SH-SY5Y (cell line): ENCODE results near the gene TNPO3.

Source experiments
- GATA2 ChIP-seq: IDR thresholded peaks from 2 replicates; pipeline ENCODE4 v1.6.1; 2011; ENCODE audit warnings: mild to moderate bottlenecking, low read depth, low read length
- GATA3 ChIP-seq: IDR thresholded peaks from 2 replicates; pipeline ENCODE4 v1.6.1; 2011; ENCODE audit warnings: low read depth, mild to moderate bottlenecking, low read length, moderate library complexity

The TNPO3 gene

DNA sequence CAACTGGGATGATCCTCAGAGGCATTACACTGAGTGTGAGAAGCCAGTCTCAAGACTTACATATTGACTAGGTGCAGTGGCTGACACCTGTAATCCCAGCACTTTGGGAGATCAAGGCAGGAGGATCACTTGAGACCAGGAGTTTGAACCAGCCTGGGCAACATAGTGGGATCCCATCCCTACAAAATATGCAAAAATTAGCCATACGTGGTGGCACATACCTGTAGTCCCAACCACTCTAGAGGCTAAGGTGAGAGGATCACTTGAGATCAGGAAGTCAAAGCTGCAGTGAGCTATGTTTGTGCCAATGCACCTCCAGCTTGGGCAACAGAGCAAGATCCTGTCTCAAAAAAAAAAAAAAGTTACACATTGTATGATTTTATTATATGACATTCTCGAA lies 23.5 kb upstream of the TNPO3 start:
- TF ChIP-seq GATA2 (no peak), GATA3 (no peak)

DNA sequence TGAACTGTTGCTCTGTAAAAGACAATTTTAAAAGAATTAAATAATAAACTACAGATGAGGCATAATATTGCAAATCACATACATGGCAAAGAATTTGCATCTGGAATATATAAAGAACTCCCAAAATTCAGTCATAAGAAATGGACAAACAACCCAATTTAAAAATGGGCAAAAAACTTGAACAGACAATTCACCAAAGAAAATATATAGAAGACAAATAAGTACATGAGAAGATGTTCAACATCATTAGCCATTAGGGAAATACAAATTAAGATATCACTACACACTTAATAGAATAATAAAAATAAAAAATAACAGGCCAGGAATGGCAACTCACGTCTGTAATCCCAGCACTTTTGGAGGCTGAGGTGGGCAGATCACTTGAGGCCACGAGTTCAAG lies 22.0 kb upstream of the TNPO3 start:
- no peak for TF ChIP-seq GATA3
- TF ChIP-seq GATA2: no peak

DNA sequence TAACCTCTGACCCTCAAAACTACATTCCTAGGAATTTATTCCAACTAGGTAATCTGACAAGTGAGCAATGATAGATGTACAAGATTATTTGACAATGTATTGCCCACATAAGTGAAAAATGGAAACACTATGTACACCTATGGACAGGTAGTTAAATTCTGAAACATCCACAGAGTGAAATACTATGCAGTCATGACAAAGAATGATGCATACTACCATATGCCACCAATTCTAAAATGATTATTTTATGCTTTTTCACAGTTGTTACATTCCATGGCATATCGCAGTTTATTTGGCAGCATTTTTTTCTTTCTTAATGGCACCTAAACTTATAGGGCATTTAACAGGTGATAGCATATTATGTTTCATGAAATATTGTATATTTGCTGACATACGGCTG lies 20.1 kb upstream of the TNPO3 start:
- TF ChIP-seq GATA3 (no peak), GATA2 (no peak)

DNA sequence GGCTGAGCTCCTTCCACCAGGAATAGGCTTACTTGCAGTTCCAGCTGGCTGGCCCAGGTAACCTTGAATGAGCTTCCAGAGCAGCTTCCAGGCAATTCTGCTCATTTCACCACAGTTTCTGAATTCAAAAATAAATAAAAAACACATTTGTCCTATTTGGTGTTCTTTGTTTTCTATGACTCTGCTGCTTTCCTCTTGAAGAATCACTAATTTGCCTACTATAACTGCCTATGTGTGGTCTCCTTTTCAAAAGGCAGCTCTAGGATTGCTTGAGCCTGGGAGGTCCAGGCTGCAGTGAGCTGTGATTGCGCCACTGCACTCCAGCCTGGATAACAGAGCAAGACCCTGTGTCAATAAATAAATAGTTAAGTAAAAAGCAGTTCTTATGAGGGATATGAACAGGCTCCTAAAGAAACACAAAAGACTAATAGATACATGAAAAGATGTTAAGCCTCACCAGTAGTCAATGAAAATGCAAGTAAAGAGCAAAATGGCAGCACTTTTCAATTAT lies 19.5 kb upstream of the TNPO3 start:
- TF ChIP-seq GATA3 (no peak), GATA2 (no peak)

DNA sequence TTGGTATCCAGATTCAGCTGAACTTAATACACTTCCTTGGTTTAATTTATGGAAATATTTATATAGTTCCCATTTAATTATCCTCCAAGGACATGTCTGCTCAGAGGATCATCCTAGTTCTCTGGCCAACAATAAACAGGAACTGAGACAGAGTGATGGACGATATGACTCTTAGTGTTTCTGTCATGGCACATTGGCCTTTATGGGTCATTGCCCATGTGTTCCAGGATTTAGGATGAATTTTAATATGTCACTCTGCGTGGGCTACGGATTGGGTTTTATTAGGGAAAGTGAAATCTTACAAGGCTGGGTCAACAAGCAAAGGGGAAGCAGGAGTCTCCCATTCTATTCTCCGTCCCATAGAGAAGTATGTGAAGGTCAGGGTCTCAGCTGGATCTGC lies 18.8 kb upstream of the TNPO3 start:
- TF ChIP-seq GATA3 (no peak), GATA2 (no peak)

DNA sequence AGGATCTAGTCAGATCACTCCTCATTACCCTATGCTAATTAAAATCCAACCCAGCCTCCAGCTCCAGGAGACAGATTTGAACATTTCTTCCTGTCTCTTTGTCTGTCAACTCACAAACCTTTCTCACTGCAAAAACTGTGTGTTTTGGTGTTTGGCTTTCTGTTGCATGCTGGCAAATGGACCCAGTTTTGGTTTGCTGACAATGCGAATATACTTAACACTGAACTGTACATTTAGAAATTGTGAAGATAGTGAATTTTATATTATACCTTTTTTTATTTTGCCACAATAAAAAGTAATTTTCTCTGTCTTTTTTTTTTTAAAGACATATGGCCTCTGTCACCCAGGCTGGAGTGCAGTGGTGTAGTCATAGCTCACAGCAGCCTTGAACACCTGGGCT lies 18.3 kb upstream of the TNPO3 start:
- no peak for TF ChIP-seq GATA3
- no peak for TF ChIP-seq GATA2

DNA sequence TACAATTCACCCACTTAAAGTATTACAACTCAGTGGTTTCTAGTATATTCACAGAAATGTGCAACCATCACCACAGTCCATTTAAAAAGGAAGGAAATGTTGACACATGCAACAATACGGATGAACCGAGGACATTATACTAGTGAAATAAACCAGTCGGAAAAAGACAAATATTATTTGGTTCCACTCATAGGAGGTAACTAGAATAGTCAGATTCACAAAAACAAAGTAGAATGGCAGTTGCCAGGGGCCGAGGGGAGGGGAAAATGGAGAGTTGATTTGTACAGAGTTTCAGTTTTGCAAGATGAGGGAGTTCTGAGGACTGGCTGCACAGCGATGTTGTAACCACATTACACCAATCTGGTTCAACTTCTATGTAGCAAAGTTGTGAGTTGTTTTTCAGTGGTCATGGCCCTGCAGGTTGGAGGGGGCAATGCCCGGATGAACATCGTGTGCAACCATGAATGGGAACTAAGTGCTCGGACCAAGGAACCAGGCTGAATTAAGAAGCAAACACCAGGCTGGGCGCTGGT lies 17.6 kb upstream of the TNPO3 start:
- no peak for TF ChIP-seq GATA3

DNA sequence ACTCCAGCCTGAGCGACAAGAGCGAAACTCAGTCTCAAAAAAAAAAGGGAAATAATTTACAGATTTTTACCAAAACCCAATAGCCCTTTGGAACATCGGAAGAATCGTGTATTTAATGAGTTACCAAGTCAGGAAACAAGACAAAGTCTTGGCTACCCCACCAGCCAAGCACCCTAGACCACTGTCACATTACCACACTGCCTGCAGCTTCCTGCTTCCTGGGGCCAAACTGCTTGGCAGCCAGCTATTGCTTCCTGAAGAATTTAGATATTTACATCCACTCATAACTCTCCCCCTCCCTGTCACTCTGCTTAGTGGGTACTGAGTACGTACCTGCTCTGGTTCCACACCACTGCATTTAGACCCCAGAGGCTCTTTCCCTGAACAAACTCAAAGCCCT lies 14.1 kb upstream of the TNPO3 start:
- TF ChIP-seq GATA3 (no peak), GATA2 (no peak)

DNA sequence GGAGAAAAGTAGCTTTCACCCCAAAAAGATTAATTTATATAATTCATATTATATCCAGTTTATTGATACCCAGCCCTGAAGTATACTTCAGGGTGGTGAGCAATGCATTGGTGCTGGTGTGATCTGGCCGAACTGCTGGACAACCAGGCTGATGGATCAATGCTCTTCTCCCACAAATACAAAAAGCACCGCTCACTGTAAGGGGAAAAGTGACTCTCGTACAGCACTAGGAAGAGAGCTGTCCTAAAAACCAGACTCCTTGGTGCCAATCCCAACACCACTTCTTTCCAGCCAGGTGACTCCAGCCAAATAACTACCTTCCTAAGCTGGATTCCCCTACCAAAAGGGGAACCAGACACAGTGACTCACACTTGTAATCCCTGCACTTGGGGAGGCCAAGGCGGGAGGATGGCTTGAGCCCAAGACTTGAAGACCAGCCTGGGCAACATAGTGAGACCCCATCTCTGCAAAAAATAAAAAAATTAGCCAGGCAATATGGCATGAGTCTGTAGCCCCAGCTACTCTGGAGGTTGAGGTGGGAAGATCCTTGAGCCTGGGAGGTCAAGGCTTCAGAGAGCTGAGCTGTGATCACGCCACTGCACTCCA lies 13.1 kb upstream of the TNPO3 start:
- TF ChIP-seq GATA3: no peak
- TF ChIP-seq GATA2: no peak

DNA sequence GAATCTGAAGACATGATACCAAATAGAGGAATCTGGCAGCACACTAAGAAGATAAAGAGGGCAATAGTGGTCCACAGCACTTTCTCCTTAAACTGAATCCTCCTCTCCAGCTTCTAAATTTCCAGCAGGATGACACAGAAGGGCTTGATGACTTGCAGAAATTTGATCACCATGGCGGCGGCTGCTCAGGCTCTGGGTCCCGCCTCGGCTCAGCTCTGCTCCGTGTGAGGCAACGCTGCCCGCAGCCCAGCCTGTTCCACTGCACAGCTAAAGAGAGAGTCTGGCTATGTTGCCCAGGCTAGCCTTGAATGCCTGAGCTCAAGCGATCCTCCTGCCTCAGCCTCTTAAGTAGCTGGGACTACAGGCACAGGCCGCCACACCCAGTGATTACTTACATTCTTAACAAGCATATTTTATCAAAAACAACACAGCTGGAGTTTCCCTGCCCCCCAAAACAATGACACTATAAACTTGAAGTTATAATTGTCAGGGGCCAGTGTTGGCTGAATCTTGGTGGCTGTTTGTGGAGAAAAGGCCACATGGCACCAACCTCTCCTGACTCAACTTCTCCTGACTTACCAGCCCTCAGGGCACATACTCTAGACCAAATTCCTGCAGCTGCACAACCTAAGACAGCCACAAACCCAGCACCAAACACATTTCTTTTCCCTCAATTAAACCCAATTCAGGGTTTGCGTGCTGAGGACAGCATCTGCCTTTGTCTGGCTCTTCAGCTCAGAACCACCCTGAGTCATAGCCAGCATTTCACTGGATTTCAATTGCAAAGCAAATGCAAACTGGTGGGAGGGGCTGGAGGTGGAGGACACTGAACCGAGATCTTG lies 11.6 kb upstream of the TNPO3 start:
- TF ChIP-seq GATA3 (no peak), GATA2 (no peak)

DNA sequence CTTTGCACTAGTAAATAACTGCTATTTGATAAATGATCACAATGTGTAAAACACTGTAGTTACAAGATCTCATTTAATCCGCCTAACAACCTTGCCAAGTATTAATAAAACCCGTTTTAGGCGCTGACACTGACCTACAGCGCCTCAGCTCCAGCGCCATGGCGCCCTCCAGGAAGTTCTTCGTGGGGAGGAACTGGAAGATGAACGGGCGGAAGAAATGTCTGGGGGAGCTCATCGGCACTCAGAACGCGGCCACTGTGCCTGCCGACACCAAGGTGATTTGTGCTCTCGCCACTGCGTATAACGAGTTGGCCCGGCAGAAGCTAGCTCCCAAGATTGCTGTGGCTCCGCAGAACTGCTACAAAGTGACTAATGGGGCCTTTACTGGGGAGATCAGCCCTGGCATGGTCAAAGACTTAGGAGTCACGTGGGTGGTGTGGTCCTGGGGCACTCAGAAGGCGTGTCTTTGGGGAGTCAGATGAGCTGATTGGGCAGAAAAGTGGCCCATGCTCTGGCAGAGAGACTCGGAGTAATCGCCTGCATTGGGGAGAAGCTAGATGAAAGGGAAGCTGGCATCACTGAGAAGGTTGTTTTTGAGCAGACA lies 1.1 kb upstream of the TNPO3 start:
- TF ChIP-seq GATA2 (no peak), GATA3 (no peak)

DNA sequence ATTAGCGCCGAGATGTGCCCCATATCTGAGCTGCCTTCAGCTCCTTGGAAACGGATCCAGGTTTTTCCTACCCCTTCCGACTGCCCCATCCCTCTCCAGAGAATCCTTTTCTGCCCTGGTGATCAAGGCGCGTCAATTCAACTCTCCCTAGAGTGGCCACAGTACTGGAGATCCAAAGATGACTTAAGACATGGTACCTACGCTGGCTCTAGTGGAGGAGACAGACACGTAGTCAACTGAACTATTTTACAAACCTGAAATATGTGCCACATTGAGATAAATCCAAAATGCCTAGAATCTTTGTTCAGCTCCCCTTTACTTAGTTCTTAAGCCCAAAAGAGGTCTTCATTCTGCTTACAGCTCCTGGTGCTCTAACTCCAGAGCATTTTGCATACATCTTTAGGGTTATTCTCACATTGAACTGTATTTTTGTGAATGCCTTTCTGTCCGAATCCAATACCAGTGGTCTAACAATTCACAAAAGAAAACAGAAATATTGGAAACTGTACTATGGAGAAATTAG lies 444 bp upstream of the TNPO3 start:
- no peak for TF ChIP-seq GATA3
- no peak for TF ChIP-seq GATA2

DNA sequence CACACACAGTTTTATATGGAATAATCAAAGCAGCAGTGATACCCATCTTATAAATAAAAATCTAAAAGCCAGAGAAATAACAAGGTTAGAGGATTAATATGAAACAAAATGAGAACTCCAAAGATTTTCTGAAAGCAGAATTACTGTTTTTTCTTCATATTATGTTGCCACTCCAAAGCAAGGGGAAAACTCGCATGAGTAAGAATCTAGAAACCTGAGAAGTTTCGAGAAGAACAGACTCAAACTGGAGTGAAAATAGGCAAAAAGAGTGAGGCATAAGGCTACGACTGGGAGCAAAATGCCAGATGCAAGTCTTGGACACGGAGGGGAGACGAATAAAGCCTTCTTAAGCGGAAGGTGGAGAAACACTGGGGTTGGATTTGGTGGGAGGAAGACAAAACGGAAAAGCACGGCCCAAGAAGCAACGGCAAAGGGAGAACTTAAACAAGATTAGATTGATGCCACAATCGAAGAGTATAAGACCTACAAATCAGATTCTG lies 923 bp downstream of the TNPO3 start:
- no peak for TF ChIP-seq GATA2
- TF ChIP-seq GATA3: no peak

DNA sequence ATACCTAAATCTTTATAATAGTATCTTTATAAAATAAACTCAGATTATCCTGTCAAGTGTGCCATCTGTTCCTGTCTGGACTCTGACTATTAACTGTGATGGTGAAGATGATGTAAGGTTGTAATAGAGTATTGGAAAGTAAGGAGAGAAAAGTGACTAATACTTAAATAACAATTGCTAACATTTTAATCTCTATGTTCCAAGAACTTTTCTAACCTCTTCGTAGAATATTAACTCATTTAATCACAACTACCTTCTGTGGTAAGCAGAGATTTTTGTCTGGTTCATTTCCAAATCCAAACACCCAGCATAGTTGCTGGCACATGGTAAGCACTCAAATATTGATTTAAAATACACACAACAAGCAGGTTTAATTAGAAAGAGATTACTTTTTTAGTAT lies 2.5 kb downstream of the TNPO3 start:
- TF ChIP-seq GATA2 (no peak), GATA3 (no peak)
